Astrocyte (in vitro differentiated cells and primary cell): ENCODE measurements around the gene PPIL4. TPM values are rescaled to one million over a fixed set of nuclear protein-coding genes. Genes with fewer than 3 reads are reported as not detected.
A peak's percentile ranks its signal among the peaks of the same experiment; 100 is the strongest.

Experiments used
- DNase-seq: peaks from one replicate; pipeline ENCODE4 v3.0.0-alpha.2; 2010; ENCODE audit warnings: low read depth
- FAIRE-seq: peaks from 2 replicates; lab custom pipeline; 2011; peaks lifted over from hg19 to GRCh38; lab: Jason Lieb, UNC
- H2AFZ ChIP-seq: 2 replicates; pipeline ENCODE4 v1.6.0; 2012; ENCODE audit warnings: low read depth, low read length, inconsistent platforms
- H3K27ac ChIP-seq: 2 replicates; pipeline ENCODE4 v1.5.1; 2011; ENCODE audit warnings: low read depth, low read length, inconsistent platforms
- H3K27me3 ChIP-seq: 2 replicates; pipeline ENCODE4 v1.6.0; 2011; ENCODE audit warnings: low read length, inconsistent platforms; ENCODE audit not compliant: insufficient read depth
- H3K36me3 ChIP-seq: 2 replicates; pipeline ENCODE4 v1.5.1; 2011; ENCODE audit warnings: low read length, inconsistent platforms; ENCODE audit not compliant: insufficient read depth
- H3K4me1 ChIP-seq: 2 replicates; pipeline ENCODE4 v1.5.1; 2011; ENCODE audit warnings: low read length, inconsistent platforms; ENCODE audit not compliant: insufficient read depth
- H3K4me2 ChIP-seq: 2 replicates; pipeline ENCODE4 v1.6.0; 2012; ENCODE audit warnings: low read length, inconsistent platforms
- H3K4me3 ChIP-seq: 2 replicates; pipeline ENCODE4 v1.5.1; 2011; ENCODE audit warnings: low read depth, mild to moderate bottlenecking, low read length, inconsistent platforms; ENCODE audit not compliant: insufficient read depth
- H3K79me2 ChIP-seq: 2 replicates; pipeline ENCODE4 v1.6.0; 2012; ENCODE audit warnings: mild to moderate bottlenecking, low read length, inconsistent platforms; ENCODE audit not compliant: insufficient read depth
- H3K9ac ChIP-seq: 2 replicates; pipeline ENCODE4 v1.6.0; 2012; ENCODE audit warnings: mild to moderate bottlenecking, low read length, inconsistent platforms
- H3K9me3 ChIP-seq: 2 replicates; pipeline ENCODE4 v1.5.1; 2012; ENCODE audit warnings: low read depth, mild to moderate bottlenecking, low read length, inconsistent platforms; ENCODE audit not compliant: insufficient read depth
- H4K20me1 ChIP-seq: 2 replicates; pipeline ENCODE4 v1.6.0; 2012; ENCODE audit warnings: low read length, inconsistent platforms; ENCODE audit not compliant: insufficient read depth
- H3K27ac Mint-ChIP-seq: one replicate; pipeline ENCODE4 v1.8.0; 2021; ENCODE audit warnings: mild to moderate bottlenecking, mixed read lengths; ENCODE audit not compliant: unreplicated experiment
- H3K27me3 Mint-ChIP-seq: one replicate; pipeline ENCODE4 v1.8.0; 2021; ENCODE audit warnings: low read depth, mixed read lengths; ENCODE audit not compliant: unreplicated experiment
- H3K36me3 Mint-ChIP-seq: one replicate; pipeline ENCODE4 v1.8.0; 2021; ENCODE audit warnings: low read depth, mixed read lengths; ENCODE audit not compliant: unreplicated experiment
- H3K4me1 Mint-ChIP-seq: one replicate; pipeline ENCODE4 v1.8.0; 2021; ENCODE audit warnings: low read depth, mixed read lengths; ENCODE audit not compliant: unreplicated experiment
- H3K4me3 Mint-ChIP-seq: one replicate; pipeline ENCODE4 v1.8.0; 2021; ENCODE audit warnings: mild to moderate bottlenecking, moderate library complexity, mixed read lengths; ENCODE audit not compliant: unreplicated experiment
- H3K9me3 Mint-ChIP-seq: one replicate; pipeline ENCODE4 v1.8.0; 2021; ENCODE audit warnings: mild to moderate bottlenecking, mixed read lengths; ENCODE audit not compliant: unreplicated experiment
- EZH2 ChIP-seq: IDR thresholded peaks from 2 replicates; pipeline ENCODE4 v1.6.1; 2012; ENCODE audit warnings: mild to moderate bottlenecking, low read length, inconsistent platforms; ENCODE audit not compliant: insufficient read depth
- total RNA-seq: library from RNA; stranded (reverse); gene quantifications from 2 replicates; pipeline ENCODE4 v1.2.1, GENCODE V29; 2021
- TF ChIP-seq, protein P1 (sequence below): IDR thresholded peaks from 2 replicates; pipeline ENCODE4 v1.5.1; 2011; ENCODE audit warnings: low read depth, mild to moderate bottlenecking, inconsistent platforms, low read length, moderate library complexity; ENCODE audit not compliant: insufficient read depth

PPIL4 gene
- total RNA-seq, 1 donor from 2014 or later = 39.2 TPM

DNA sequence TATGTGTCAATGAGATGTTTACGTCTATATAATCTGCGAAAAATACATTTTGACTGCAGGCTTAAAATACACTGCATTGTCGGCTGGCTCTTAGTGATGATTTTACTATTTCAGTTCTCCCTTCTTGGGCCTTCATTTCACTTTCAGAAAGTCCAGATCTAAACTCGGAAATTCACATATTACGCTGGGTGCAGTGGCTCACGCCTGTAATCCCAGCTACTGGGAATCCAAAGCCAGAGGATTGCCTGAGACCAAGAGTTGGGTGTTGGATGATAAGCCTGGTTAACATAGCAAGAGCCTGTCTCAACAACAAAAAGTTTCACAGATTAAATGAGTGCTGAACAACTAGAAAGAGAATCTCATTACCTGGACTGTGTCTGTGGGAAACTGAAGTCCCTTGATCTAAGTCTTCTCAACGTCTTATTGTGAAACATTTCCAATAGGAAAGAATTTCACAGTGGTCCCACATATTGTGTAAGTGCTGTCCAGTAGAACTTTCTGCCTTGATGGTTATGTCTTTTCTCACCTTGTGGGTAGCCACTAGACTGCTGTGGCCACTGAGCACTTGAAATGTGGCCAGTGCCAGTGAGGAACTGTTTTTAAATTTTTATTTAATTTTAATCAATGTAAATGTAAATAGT lies 22.2 kb upstream of the PPIL4 start:
- Mint-ChIP-seq H3K4me1 (no peaks in the 10 kb centered on the region), H3K27ac (no peak overlapping the region), H3K4me3 (peak overlapping the region; percentile 87), H3K36me3 (no peaks in the 10 kb centered on the region), H3K27me3 (no peaks in the 10 kb centered on the region), H3K9me3 (no peaks in the 10 kb centered on the region)
- Histone ChIP-seq H3K9ac (no peak overlapping the region), H3K36me3 (no peaks in the 10 kb centered on the region), H3K4me1 (peaks cover 15% of the 10 kb centered on the region), H3K9me3 (no peaks in the 10 kb centered on the region), H3K27ac (no peak overlapping the region), H3K27me3 (no peaks in the 10 kb centered on the region), H3K79me2 (peaks cover 40% of the 10 kb centered on the region), H4K20me1 (peaks cover 14% of the 10 kb centered on the region), H3K4me3 (no peak overlapping the region), H3K4me2 (no peak overlapping the region), H2AFZ (no peak overlapping the region)
- no peak for FAIRE-seq
- TF ChIP-seq, protein P1, sequence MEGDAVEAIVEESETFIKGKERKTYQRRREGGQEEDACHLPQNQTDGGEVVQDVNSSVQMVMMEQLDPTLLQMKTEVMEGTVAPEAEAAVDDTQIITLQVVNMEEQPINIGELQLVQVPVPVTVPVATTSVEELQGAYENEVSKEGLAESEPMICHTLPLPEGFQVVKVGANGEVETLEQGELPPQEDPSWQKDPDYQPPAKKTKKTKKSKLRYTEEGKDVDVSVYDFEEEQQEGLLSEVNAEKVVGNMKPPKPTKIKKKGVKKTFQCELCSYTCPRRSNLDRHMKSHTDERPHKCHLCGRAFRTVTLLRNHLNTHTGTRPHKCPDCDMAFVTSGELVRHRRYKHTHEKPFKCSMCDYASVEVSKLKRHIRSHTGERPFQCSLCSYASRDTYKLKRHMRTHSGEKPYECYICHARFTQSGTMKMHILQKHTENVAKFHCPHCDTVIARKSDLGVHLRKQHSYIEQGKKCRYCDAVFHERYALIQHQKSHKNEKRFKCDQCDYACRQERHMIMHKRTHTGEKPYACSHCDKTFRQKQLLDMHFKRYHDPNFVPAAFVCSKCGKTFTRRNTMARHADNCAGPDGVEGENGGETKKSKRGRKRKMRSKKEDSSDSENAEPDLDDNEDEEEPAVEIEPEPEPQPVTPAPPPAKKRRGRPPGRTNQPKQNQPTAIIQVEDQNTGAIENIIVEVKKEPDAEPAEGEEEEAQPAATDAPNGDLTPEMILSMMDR = no peak
- no peak for TF ChIP-seq EZH2
- DNase-seq = no peak

GRCh38 chr6:149567194-149567586 lies 21.3 kb upstream of the PPIL4 start:
- peak overlapping the region; percentile 90 for H3K9ac ChIP-seq

More at GRCh38 chr6:149567194-149567586, 21.3 kb upstream of the PPIL4 start:
- H3K27me3 Mint-ChIP-seq = no peaks in the 10 kb centered on the region
- Histone ChIP-seq H3K4me1 (peaks cover 15% of the 10 kb centered on the region), H3K36me3 (no peaks in the 10 kb centered on the region), H3K4me2 (peak overlapping the region; percentile 87), H3K4me3 (peak overlapping the region; percentile 74), H3K9me3 (no peaks in the 10 kb centered on the region), H4K20me1 (peaks cover 14% of the 10 kb centered on the region), H3K27me3 (no peaks in the 10 kb centered on the region), H2AFZ (peak overlapping the region; percentile 91), H3K79me2 (peaks cover 37% of the 10 kb centered on the region), H3K27ac (no peak overlapping the region)
- no peaks in the 10 kb centered on the region for H3K4me1 Mint-ChIP-seq
- no peaks in the 10 kb centered on the region for H3K36me3 Mint-ChIP-seq
- no peaks in the 10 kb centered on the region for H3K9me3 Mint-ChIP-seq
- peak overlapping the region; percentile 62 for H3K27ac Mint-ChIP-seq
- DNase-seq (no peak), FAIRE-seq (no peak)
- H3K4me3 Mint-ChIP-seq = peak overlapping the region; percentile 87
- TF ChIP-seq, protein P1 = no peak
- no peak for TF ChIP-seq EZH2
